ENCODE data around the gene MYMX.
"Not testable (repeated sequence)": the region's sequence is repeated elsewhere in the genome, so short reads cannot be mapped to it uniquely, and the experiment has no call there.

The MYMX gene

GRCh38 chr6:44188819-44189218 lies 27.9 kb upstream of the MYMX start:
- Histone ChIP-seq H3K36me3 (ENCODE audit: control insufficient read depth, insufficient read depth, low read length, severe bottlenecking) (no peaks in the 10 kb centered on the region), H3K4me3 (ENCODE audit: low read length) (no peak overlapping the region), H3K9me3 (ENCODE audit: control insufficient read depth, low read length) (no peaks in the 10 kb centered on the region), H3K27me3 (replicated peaks; ENCODE audit: control insufficient read depth, insufficient read depth, low read length) (peaks cover 13% of the 10 kb centered on the region), H3K9ac (ENCODE audit: low read length) (no peak overlapping the region), H3K4me1 (ENCODE audit: control insufficient read depth, insufficient read depth, low read length) (no peaks in the 10 kb centered on the region)
- DNase-seq (ENCODE audit: low read depth), result no peak

DNA sequence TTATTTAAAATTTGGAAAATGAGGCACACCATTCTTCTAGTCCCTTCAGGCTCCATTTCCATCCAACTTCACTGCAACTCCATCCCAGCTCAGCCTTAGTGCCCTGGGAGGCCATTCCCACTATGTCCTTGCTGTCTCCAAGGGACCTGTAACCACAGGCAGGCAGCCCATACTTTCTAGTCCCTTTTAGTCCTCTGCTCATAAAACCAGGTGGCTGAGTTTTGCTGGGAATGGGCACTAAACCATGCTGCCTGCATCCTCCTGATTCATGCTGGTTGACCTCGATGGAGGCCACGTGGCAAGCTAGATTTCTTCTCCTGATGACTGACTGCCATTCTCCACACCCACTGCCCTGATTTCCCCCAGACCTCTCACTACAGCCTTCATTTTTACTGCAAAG lies 27.5 kb upstream of the MYMX start:
- Histone ChIP-seq H3K36me3 (ENCODE audit: control insufficient read depth, insufficient read depth, low read length, severe bottlenecking) (no peaks in the 10 kb centered on the region), H3K9me3 (ENCODE audit: control insufficient read depth, low read length) (no peaks in the 10 kb centered on the region), H3K9ac (ENCODE audit: low read length) (no peak overlapping the region), H3K4me3 (ENCODE audit: low read length) (no peak overlapping the region), H3K4me1 (ENCODE audit: control insufficient read depth, insufficient read depth, low read length) (no peaks in the 10 kb centered on the region), H3K27me3 (replicated peaks; ENCODE audit: control insufficient read depth, insufficient read depth, low read length) (peaks cover 9% of the 10 kb centered on the region)
- DNase-seq (ENCODE audit: low read depth), result no peak

GRCh38 chr6:44190715-44191114 lies 26.0 kb upstream of the MYMX start:
- Histone ChIP-seq H3K9me3 (ENCODE audit: control insufficient read depth, low read length) (no peaks in the 10 kb centered on the region), H3K9ac (ENCODE audit: low read length) (no peak overlapping the region), H3K36me3 (ENCODE audit: control insufficient read depth, insufficient read depth, low read length, severe bottlenecking) (no peaks in the 10 kb centered on the region), H3K4me3 (ENCODE audit: low read length) (no peak overlapping the region), H3K27me3 (replicated peaks; ENCODE audit: control insufficient read depth, insufficient read depth, low read length) (peaks cover 9% of the 10 kb centered on the region), H3K4me1 (ENCODE audit: control insufficient read depth, insufficient read depth, low read length) (no peaks in the 10 kb centered on the region)
- no peak for DNase-seq (ENCODE audit: low read depth)

DNA sequence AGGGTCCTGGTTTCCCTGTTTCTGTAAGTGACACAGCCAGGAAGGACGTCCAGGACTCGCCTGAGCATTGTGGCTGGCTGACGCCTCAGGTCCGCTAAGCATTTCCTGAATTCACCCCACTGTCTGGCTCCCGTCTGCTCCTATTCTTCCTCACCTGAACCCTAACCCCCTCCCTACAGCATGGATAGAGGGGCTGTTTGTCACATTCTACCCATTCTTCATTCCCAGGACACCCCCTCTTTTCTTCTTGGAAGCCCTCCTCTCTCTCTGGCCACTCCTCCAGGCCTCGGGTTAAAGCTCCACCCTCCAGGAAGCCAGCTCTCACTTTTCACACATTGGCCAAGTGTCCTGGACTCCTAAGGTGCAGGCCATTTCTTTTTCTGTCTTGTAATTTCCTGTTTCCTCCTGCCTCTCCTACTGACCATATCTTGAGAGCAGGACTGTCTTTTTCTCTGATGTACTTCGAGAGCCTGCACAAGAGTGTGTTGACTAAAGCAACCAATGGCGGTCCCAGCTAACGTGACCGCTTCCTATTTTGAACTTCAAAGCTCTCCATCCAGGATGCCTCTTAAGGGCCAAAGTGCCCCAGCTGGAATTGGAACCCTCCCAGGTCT lies 24.2 kb upstream of the MYMX start:
- Histone ChIP-seq H3K9ac (ENCODE audit: low read length) (no peak overlapping the region), H3K9me3 (ENCODE audit: control insufficient read depth, low read length) (no peaks in the 10 kb centered on the region), H3K36me3 (ENCODE audit: control insufficient read depth, insufficient read depth, low read length, severe bottlenecking) (no peaks in the 10 kb centered on the region), H3K4me1 (ENCODE audit: control insufficient read depth, insufficient read depth, low read length) (no peaks in the 10 kb centered on the region), H3K27me3 (replicated peaks; ENCODE audit: control insufficient read depth, insufficient read depth, low read length) (peaks cover 3% of the 10 kb centered on the region), H3K4me3 (ENCODE audit: low read length) (no peak overlapping the region)
- DNase-seq (ENCODE audit: low read depth), result no peak

GRCh38 chr6:44193307-44193910 lies 23.3 kb upstream of the MYMX start:
- H3K4me3 ChIP-seq (ENCODE audit: low read length), result no peak overlapping the region
- DNase-seq (ENCODE audit: low read depth), result no peak
- H3K4me1 ChIP-seq (ENCODE audit: control insufficient read depth, insufficient read depth, low read length), result no peaks in the 10 kb centered on the region
- peaks cover 3% of the 10 kb centered on the region for H3K27me3 ChIP-seq (replicated peaks; ENCODE audit: control insufficient read depth, insufficient read depth, low read length)
- no peaks in the 10 kb centered on the region for H3K36me3 ChIP-seq (ENCODE audit: control insufficient read depth, insufficient read depth, low read length, severe bottlenecking)
- no peak overlapping the region for H3K9ac ChIP-seq (ENCODE audit: low read length)
- H3K9me3 ChIP-seq (ENCODE audit: control insufficient read depth, low read length), result no peaks in the 10 kb centered on the region

DNA sequence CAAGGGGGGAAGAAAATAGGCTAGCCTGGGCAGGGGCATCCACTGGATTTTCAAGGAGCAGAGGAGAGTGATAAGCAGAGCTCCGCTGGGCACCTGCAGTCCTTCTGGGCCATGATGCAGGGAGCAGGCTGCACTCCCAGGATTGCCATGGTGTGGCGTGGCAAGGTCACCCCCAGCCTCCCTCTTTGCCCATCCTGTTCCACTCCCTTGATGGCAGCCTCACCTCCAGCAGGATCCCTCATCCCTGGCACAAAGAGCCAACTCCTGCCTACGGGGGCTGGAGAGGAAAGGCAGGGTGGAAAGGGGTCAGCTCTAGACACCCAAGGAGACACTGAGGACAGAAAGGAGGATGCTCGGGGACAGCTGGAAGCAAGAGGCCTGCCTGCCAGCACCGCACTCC lies 22.4 kb upstream of the MYMX start:
- H3K27me3 ChIP-seq (replicated peaks; ENCODE audit: control insufficient read depth, insufficient read depth, low read length), result peaks cover under 1% of the 10 kb centered on the region
- no peaks in the 10 kb centered on the region for H3K4me1 ChIP-seq (ENCODE audit: control insufficient read depth, insufficient read depth, low read length)
- DNase-seq (ENCODE audit: low read depth), result no peak
- H3K36me3 ChIP-seq (ENCODE audit: control insufficient read depth, insufficient read depth, low read length, severe bottlenecking), result no peaks in the 10 kb centered on the region
- no peak overlapping the region for H3K9ac ChIP-seq (ENCODE audit: low read length)
- H3K4me3 ChIP-seq (ENCODE audit: low read length), result no peak overlapping the region
- no peaks in the 10 kb centered on the region for H3K9me3 ChIP-seq (ENCODE audit: control insufficient read depth, low read length)

GRCh38 chr6:44196351-44196750 lies 20.4 kb upstream of the MYMX start:
- not testable (repeated sequence) for H3K9ac ChIP-seq (ENCODE audit: low read length); H3K9me3 ChIP-seq (ENCODE audit: control insufficient read depth, low read length); H3K36me3 ChIP-seq (ENCODE audit: control insufficient read depth, insufficient read depth, low read length, severe bottlenecking); H3K4me1 ChIP-seq (ENCODE audit: control insufficient read depth, insufficient read depth, low read length); H3K27me3 ChIP-seq (replicated peaks; ENCODE audit: control insufficient read depth, insufficient read depth, low read length); DNase-seq (ENCODE audit: low read depth); H3K4me3 ChIP-seq (ENCODE audit: low read length)

GRCh38 chr6:44198684-44199083 lies 18.0 kb upstream of the MYMX start:
- Histone ChIP-seq H3K4me3 (ENCODE audit: low read length) (no peak overlapping the region), H3K27me3 (replicated peaks; ENCODE audit: control insufficient read depth, insufficient read depth, low read length) (no peaks in the 10 kb centered on the region), H3K9me3 (ENCODE audit: control insufficient read depth, low read length) (no peaks in the 10 kb centered on the region), H3K4me1 (ENCODE audit: control insufficient read depth, insufficient read depth, low read length) (peaks cover 26% of the 10 kb centered on the region), H3K36me3 (ENCODE audit: control insufficient read depth, insufficient read depth, low read length, severe bottlenecking) (no peaks in the 10 kb centered on the region), H3K9ac (ENCODE audit: low read length) (no peak overlapping the region)
- DNase-seq (ENCODE audit: low read depth), result no peak

DNA sequence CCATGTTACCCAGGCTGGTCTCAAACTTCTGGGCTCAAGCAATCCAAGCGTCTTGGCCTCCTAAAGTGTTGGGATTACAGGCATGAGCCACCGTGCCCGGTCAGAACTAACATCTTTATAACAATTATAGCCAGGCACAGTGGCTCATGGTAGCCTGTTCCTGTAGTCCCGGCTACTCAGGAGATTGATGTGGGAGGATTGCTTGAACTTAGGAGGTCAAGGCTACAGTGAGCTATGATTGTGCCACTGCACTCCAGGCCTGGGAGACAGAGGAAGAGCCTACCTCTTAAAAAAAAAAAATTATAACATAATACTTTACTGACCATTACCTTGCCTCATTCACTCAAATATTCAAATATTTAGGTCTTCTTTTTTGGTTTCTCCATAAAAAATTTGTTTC lies 16.8 kb upstream of the MYMX start:
- Histone ChIP-seq H3K9ac (ENCODE audit: low read length) (no peak overlapping the region), H3K9me3 (ENCODE audit: control insufficient read depth, low read length) (no peaks in the 10 kb centered on the region), H3K27me3 (replicated peaks; ENCODE audit: control insufficient read depth, insufficient read depth, low read length) (no peaks in the 10 kb centered on the region), H3K4me3 (ENCODE audit: low read length) (no peak overlapping the region), H3K4me1 (ENCODE audit: control insufficient read depth, insufficient read depth, low read length) (peaks cover 26% of the 10 kb centered on the region), H3K36me3 (ENCODE audit: control insufficient read depth, insufficient read depth, low read length, severe bottlenecking) (no peaks in the 10 kb centered on the region)
- no peak for DNase-seq (ENCODE audit: low read depth)

DNA sequence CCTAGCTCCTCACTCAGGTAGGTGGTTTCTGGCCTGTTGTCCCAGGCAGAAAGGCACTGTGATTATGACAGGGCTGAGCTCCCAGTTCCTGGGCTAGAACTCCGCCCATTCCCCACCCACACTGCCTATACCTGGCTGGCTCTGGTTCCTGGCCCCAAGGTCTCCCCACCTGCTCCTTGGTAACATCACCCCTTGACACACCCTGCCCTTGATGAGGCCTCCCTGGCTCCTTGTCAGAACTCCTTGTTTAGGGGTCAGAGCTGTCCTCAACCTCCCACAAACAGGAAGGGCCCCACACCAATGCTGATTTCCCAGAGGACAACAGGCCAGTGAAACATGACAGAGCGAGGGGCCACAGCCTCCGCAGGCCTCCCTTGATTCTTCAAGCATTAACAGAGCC lies 15.5 kb upstream of the MYMX start:
- peaks cover 26% of the 10 kb centered on the region for H3K4me1 ChIP-seq (ENCODE audit: control insufficient read depth, insufficient read depth, low read length)
- no peaks in the 10 kb centered on the region for H3K27me3 ChIP-seq (replicated peaks; ENCODE audit: control insufficient read depth, insufficient read depth, low read length)
- no peaks in the 10 kb centered on the region for H3K9me3 ChIP-seq (ENCODE audit: control insufficient read depth, low read length)
- no peaks in the 10 kb centered on the region for H3K36me3 ChIP-seq (ENCODE audit: control insufficient read depth, insufficient read depth, low read length, severe bottlenecking)
- H3K9ac ChIP-seq (ENCODE audit: low read length), result peak overlapping the region; percentile 53
- H3K4me3 ChIP-seq (ENCODE audit: low read length), result peak overlapping the region; percentile 19
- no peak for DNase-seq (ENCODE audit: low read depth)

- no peak for DNase-seq (ENCODE audit: low read depth)
- Histone ChIP-seq H3K27me3 (replicated peaks; ENCODE audit: control insufficient read depth, insufficient read depth, low read length) (no peaks in the 10 kb centered on the region), H3K36me3 (ENCODE audit: control insufficient read depth, insufficient read depth, low read length, severe bottlenecking) (no peaks in the 10 kb centered on the region), H3K9ac (ENCODE audit: low read length) (peak overlapping the region; percentile 53), H3K4me3 (ENCODE audit: low read length) (peak overlapping the region; percentile 19), H3K9me3 (ENCODE audit: control insufficient read depth, low read length) (no peaks in the 10 kb centered on the region), H3K4me1 (ENCODE audit: control insufficient read depth, insufficient read depth, low read length) (peaks cover 26% of the 10 kb centered on the region)
Measured at GRCh38 chr6:44201638-44202303, 15.0 kb upstream of the MYMX start.

Measured in adipocyte (in vitro differentiated cells).